ENCODE results near the gene MOV10L1. TPM values are rescaled to one million over a fixed set of nuclear protein-coding genes. Genes with fewer than 3 reads are reported as not detected.

Gene MOV10L1
- polyA plus RNA-seq, 3 donors, result 0.18 to 0.35 TPM; not detected in 1

- Histone ChIP-seq H3K4me1 (ENCODE audit: control insufficient read depth in 1 of 2, insufficient read depth in 2 of 2, low read length in 2 of 2) (no peaks in the 10 kb centered on the region), H3K27me3 (ENCODE audit: control insufficient read depth in 2 of 2, insufficient read depth in 2 of 2, low read length in 2 of 2) (no peaks in the 10 kb centered on the region), H3K27ac (ENCODE audit: low read depth in 1 of 2, low read length in 2 of 2) (no peak overlapping the region), H3K79me2 (ENCODE audit: insufficient read depth, low read length) (no peaks in the 10 kb centered on the region), H2AFZ (ENCODE audit: insufficient read depth, low read depth, low read length, poor library complexity, severe bottlenecking) (no peak overlapping the region), H3K36me3 (replicated peaks in 1 of 2; ENCODE audit: control insufficient read depth in 1 of 2, insufficient read depth in 2 of 2, low read length in 2 of 2) (no peaks in the 10 kb centered on the region), H3K4me2 (replicated peaks; ENCODE audit: extremely low read depth, low read length, poor library complexity, severe bottlenecking) (no peak overlapping the region), H3K9me3 (replicated peaks in 1 of 2; ENCODE audit: control insufficient read depth in 1 of 2, insufficient read depth in 1 of 2, low read length in 2 of 2) (peaks cover 21 to 23% of the 10 kb centered on the region in 2 donors), H3K4me3 (replicated peaks in 1 of 3; ENCODE audit: low read depth in 2 of 3, low read length in 3 of 3) (no peak overlapping the region), H4K20me1 (ENCODE audit: insufficient read depth, low read length) (no peaks in the 10 kb centered on the region), H3K9ac (ENCODE audit: insufficient read depth, low read length, poor library complexity, severe bottlenecking) (no peak overlapping the region)
- Mint-ChIP-seq H3K36me3 (peaks cover 4 to 13% of the 10 kb centered on the region in 2 donors), H3K4me3 (no peak overlapping the region), H3K27ac (no peak overlapping the region), H3K4me1 (no peaks in the 10 kb centered on the region), H3K27me3 (ENCODE audit: low read depth in 3 of 3) (peaks cover 0 to 8% (median 0%) of the 10 kb centered on the region in 3 donors), H3K9me3 (peaks cover 12 to 40% (median 33%) of the 10 kb centered on the region in 7 donors)
- TF ChIP-seq CTCF (IDR thresholded peaks at IDR 0.05), result no peak
- intact Hi-C loops (cut with micrococcal nuclease), result no loop called here
- 94% methylated on average over 29 of the region's 29 CpGs for WGBS (ENCODE audit: insufficient coverage)
- no peak for DNase-seq
Measured at GRCh38 chr22:50091092-50091768, 1.4 kb downstream of the MOV10L1 start.

- Histone ChIP-seq H3K4me1 (ENCODE audit: control insufficient read depth in 1 of 2, insufficient read depth in 2 of 2, low read length in 2 of 2) (no peaks in the 10 kb centered on the region), H3K9me3 (replicated peaks in 1 of 2; ENCODE audit: control insufficient read depth in 1 of 2, insufficient read depth in 1 of 2, low read length in 2 of 2) (peaks cover 11 to 17% of the 10 kb centered on the region in 2 donors), H3K4me3 (replicated peaks in 1 of 3; ENCODE audit: low read depth in 2 of 3, low read length in 3 of 3) (no peak overlapping the region), H3K9ac (ENCODE audit: insufficient read depth, low read length, poor library complexity, severe bottlenecking) (no peak overlapping the region), H2AFZ (ENCODE audit: insufficient read depth, low read depth, low read length, poor library complexity, severe bottlenecking) (no peak overlapping the region), H3K79me2 (ENCODE audit: insufficient read depth, low read length) (no peaks in the 10 kb centered on the region), H4K20me1 (ENCODE audit: insufficient read depth, low read length) (no peaks in the 10 kb centered on the region), H3K36me3 (replicated peaks in 1 of 2; ENCODE audit: control insufficient read depth in 1 of 2, insufficient read depth in 2 of 2, low read length in 2 of 2) (no peaks in the 10 kb centered on the region), H3K4me2 (replicated peaks; ENCODE audit: extremely low read depth, low read length, poor library complexity, severe bottlenecking) (no peak overlapping the region), H3K27ac (ENCODE audit: low read depth in 1 of 2, low read length in 2 of 2) (no peak overlapping the region), H3K27me3 (ENCODE audit: control insufficient read depth in 2 of 2, insufficient read depth in 2 of 2, low read length in 2 of 2) (no peaks in the 10 kb centered on the region)
- DNase-seq, result no peak
- H3K9me3 Mint-ChIP-seq, result peaks cover 12 to 31% (median 25%) of the 10 kb centered on the region in 7 donors
- peaks cover 0 to 4% (median 0%) of the 10 kb centered on the region in 3 donors for H3K27me3 Mint-ChIP-seq (ENCODE audit: low read depth in 3 of 3)
- no peak for TF ChIP-seq CTCF (IDR thresholded peaks at IDR 0.05)
- no peaks in the 10 kb centered on the region for H3K4me1 Mint-ChIP-seq
- H3K27ac Mint-ChIP-seq, result peak overlapping the region in 1 of 7 donors; percentile 65
- H3K4me3 Mint-ChIP-seq, result no peak overlapping the region
- intact Hi-C loops (cut with micrococcal nuclease), result no loop called here
- 88% methylated on average over 5 of the region's 5 CpGs for WGBS (ENCODE audit: insufficient coverage)
- peaks cover 0 to 4% of the 10 kb centered on the region in 2 donors for H3K36me3 Mint-ChIP-seq
Measured at GRCh38 chr22:50092342-50092741, 2.5 kb downstream of the MOV10L1 start.

All from CD14-positive monocyte (primary cell).